DND-41 (cell line): Measurements from ENCODE around the gene ETNK2.

ENCODE experiments used
- ATAC-seq: fragments of 200-7000 bp; cut with Tn5 transposase; 3 replicates; pipeline ENCODE4 v1.9.1; 2021; ENCODE audit warnings: low read depth; ENCODE audit not compliant: insufficient read depth
- DNase-seq: peaks from one replicate; pipeline ENCODE4 v3.0.0-alpha.2; 2020
- H2AFZ ChIP-seq: 2 replicates; pipeline ENCODE4 v1.6.0; 2012; ENCODE audit warnings: low read depth, low read length
- H3K27ac ChIP-seq: 2 replicates; pipeline ENCODE4 v1.5.1; 2012; ENCODE audit warnings: low read length, inconsistent platforms
- H3K27me3 ChIP-seq: fragments of 200-600 bp; sonication (generic); 2 replicates; pipeline ENCODE4 v1.6.0; 2012; ENCODE audit warnings: low read length, mild to moderate bottlenecking, inconsistent platforms; ENCODE audit not compliant: insufficient read depth, poor library complexity
- H3K36me3 ChIP-seq: 2 replicates; pipeline ENCODE4 v1.5.1; 2012; ENCODE audit warnings: low read length, inconsistent platforms; ENCODE audit not compliant: insufficient read depth
- H3K4me1 ChIP-seq: 2 replicates; pipeline ENCODE4 v1.5.1; 2012; ENCODE audit warnings: mild to moderate bottlenecking, low read length; ENCODE audit not compliant: insufficient read depth
- H3K4me2 ChIP-seq: 2 replicates; pipeline ENCODE4 v1.6.0; 2012; ENCODE audit warnings: mild to moderate bottlenecking, moderate library complexity, low read length, inconsistent platforms; ENCODE audit not compliant: insufficient read depth
- H3K4me3 ChIP-seq, 2 experiments: fragments of 200-600 bp in 1 of 2; shearing (Covaris generic) in 1 of 2; 2 replicates each; pipeline ENCODE4 v1.5.1; 2012 to 2016; ENCODE audit warnings: inconsistent platforms in 2 of 2, low read length in 2 of 2, mild to moderate bottlenecking in 2 of 2, low read depth in 1 of 2, moderate library complexity in 1 of 2
- H3K79me2 ChIP-seq: 2 replicates; pipeline ENCODE4 v1.6.0; 2012; ENCODE audit warnings: low read length, inconsistent platforms; ENCODE audit not compliant: insufficient read depth
- H3K9ac ChIP-seq: 2 replicates; pipeline ENCODE4 v1.6.0; 2012; ENCODE audit warnings: low read depth, mild to moderate bottlenecking, inconsistent platforms, low read length, moderate library complexity
- H3K9me3 ChIP-seq: 2 replicates; pipeline ENCODE4 v1.5.1; 2012; ENCODE audit warnings: low read length, moderate library complexity, mild to moderate bottlenecking, inconsistent platforms; ENCODE audit not compliant: insufficient read depth, severe bottlenecking
- H4K20me1 ChIP-seq: 2 replicates; pipeline ENCODE4 v1.6.0; 2012; ENCODE audit warnings: low read length; ENCODE audit not compliant: insufficient read depth
- EZH2 ChIP-seq: IDR thresholded peaks from 3 replicates; pipeline ENCODE4 v1.6.1; 2012; ENCODE audit warnings: borderline replicate concordance, low read depth, mild to moderate bottlenecking, moderate library complexity, low read length, inconsistent platforms; ENCODE audit not compliant: severe bottlenecking
- TF ChIP-seq, protein P1 (sequence below): IDR thresholded peaks from 2 replicates; pipeline ENCODE4 v1.5.1; 2012; ENCODE audit warnings: borderline replicate concordance, low read length, moderate library complexity, mild to moderate bottlenecking; ENCODE audit not compliant: poor library complexity, severe bottlenecking; ENCODE audit errors: extremely low read depth

The ETNK2 gene

DNA sequence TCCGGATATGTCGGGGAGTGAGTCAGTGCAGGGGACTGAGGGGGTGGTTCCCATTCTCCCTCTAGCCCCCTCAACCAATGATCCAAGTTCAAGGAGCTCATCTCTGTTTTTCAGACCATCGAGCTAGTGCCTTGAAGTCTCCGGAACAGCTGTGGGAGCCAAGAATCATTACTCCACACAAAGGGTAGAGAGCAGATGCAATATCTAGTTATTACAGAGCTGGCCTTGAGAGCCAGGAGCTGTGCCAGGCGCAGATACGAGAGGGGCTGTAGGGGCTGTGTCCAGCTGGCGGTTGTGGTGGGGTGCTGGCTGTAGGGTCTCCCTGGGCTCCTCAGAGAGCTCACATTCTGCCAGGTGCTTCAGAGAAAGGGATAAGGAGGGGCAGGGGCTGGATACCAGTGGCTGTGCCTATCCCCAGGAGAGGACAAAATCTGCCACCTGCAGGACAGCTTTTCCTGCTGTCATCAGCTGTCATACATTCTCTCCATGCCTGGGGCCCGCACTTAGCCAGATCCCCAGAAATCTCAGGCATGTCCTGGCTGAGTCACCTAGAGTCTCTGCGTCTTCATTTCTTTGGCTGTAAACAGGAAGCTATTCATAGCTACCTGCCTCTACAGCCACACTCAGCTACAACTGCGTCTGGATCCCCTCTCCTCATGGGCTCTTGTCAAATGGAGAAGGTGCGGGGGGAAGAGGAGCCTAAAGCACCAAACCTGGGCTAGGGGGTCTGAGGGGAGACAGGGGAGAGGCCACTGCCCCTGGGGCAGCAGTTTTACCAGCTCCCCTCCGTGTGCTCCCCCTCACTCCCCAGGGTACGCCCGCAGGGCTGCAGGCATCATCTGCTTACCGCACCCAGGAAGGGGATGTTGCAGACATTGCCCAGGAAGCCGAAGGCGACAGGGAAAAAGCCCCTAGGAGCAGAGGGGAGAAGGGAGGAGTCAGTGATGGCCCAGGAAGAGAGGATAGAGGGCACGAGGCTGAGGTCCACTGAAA, 46.8 kb upstream of the ETNK2 start:
- Histone ChIP-seq H3K79me2 (no peaks in the 10 kb centered on the region), H3K4me3 (no peak overlapping the region), H2AFZ (no peak overlapping the region), H4K20me1 (no peaks in the 10 kb centered on the region; the same call in 1 of the 2 replicates), H3K9ac (no peak overlapping the region), H3K4me2 (no peak overlapping the region), H3K9me3 (no peaks in the 10 kb centered on the region), H3K27ac (no peak overlapping the region), H3K27me3 (peaks cover 9% of the 10 kb centered on the region), H3K36me3 (no peaks in the 10 kb centered on the region), H3K4me1 (peaks cover 3% of the 10 kb centered on the region)
- DNase-seq (no peak), ATAC-seq (no peak)
- TF ChIP-seq, protein P1, sequence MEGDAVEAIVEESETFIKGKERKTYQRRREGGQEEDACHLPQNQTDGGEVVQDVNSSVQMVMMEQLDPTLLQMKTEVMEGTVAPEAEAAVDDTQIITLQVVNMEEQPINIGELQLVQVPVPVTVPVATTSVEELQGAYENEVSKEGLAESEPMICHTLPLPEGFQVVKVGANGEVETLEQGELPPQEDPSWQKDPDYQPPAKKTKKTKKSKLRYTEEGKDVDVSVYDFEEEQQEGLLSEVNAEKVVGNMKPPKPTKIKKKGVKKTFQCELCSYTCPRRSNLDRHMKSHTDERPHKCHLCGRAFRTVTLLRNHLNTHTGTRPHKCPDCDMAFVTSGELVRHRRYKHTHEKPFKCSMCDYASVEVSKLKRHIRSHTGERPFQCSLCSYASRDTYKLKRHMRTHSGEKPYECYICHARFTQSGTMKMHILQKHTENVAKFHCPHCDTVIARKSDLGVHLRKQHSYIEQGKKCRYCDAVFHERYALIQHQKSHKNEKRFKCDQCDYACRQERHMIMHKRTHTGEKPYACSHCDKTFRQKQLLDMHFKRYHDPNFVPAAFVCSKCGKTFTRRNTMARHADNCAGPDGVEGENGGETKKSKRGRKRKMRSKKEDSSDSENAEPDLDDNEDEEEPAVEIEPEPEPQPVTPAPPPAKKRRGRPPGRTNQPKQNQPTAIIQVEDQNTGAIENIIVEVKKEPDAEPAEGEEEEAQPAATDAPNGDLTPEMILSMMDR, result no peak
- no peak for TF ChIP-seq EZH2

DNA sequence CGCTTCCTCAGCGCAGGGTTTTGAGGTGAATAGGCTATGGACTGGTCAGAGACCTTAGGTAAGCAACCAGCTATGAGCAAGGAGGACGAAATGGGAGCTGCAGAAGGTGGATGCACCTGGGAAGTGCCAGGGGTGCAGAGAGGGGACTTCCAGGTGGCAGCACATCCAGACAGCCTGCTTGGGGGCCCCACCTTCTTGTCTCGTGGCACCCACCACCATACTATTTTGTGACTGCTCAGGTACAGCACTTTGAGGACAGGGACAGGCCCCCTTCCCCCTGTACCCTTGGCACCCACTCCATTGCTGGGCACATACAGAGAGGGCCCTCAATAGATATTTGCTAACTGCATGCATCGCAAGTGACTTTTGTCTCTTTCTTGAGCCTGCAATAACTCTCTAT, 45.2 kb upstream of the ETNK2 start:
- no peak for TF ChIP-seq EZH2
- TF ChIP-seq, protein P1, result no peak
- Histone ChIP-seq H3K9ac (no peak overlapping the region), H3K4me1 (peaks cover 3% of the 10 kb centered on the region), H3K27ac (no peak overlapping the region), H3K9me3 (no peaks in the 10 kb centered on the region), H3K79me2 (no peaks in the 10 kb centered on the region), H3K36me3 (no peaks in the 10 kb centered on the region), H2AFZ (no peak overlapping the region), H3K4me2 (no peak overlapping the region), H4K20me1 (no peaks in the 10 kb centered on the region; the same call in 1 of the 2 replicates), H3K4me3 (no peak overlapping the region), H3K27me3 (peaks cover 6% of the 10 kb centered on the region)
- DNase-seq (no peak), ATAC-seq (no peak)

GRCh38 chr1:204196068-204196795, 44.4 kb upstream of the ETNK2 start, which contains the start of gene KISS1:
Gene KISS1, minus strand, starts transcription at chr1:204196491. Its CDS starts 3,615 bp downstream, at chr1:204192876.
- no peaks in the 10 kb centered on the region; the same call in 1 of the 2 replicates for H4K20me1 ChIP-seq
- ATAC-seq (no peak), DNase-seq (no peak)
- H3K9ac ChIP-seq, result no peak within 1 kb of the TSS
- H2AFZ ChIP-seq, result no peak within 1 kb of the TSS
- H3K4me1 ChIP-seq, result peaks cover 3% of the 10 kb centered on the region
- H3K9me3 ChIP-seq, result no peaks in the 10 kb centered on the region
- H3K79me2 ChIP-seq, result no peaks in the 10 kb centered on the region
- H3K27me3 ChIP-seq, result peaks cover 14% of the 10 kb centered on the region
- H3K4me2 ChIP-seq, result no peak within 1 kb of the TSS
- H3K36me3 ChIP-seq, result no peaks in the 10 kb centered on the region
- no peak within 1 kb of the TSS for H3K4me3 ChIP-seq
- TF ChIP-seq, protein P1, result no peak
- TF ChIP-seq EZH2, result no peak
- H3K27ac ChIP-seq, result no peak within 1 kb of the TSS
